SU-DHL-6 (cell line): ENCODE data around the gene SNX13.

Experiments used
- H2AFZ ChIP-seq: fragments of 200-600 bp; sonication (generic); 2 replicates; pipeline ENCODE4 v1.6.1; 2014; ENCODE audit warnings: low read depth, mild to moderate bottlenecking, moderate library complexity, mixed read lengths, antibody characterized with exemption, low read length; ENCODE audit not compliant: severe bottlenecking
- H3F3A ChIP-seq: fragments of 200-600 bp; shearing (Covaris generic); 2 replicates; pipeline ENCODE4 v1.6.0; 2016; ENCODE audit warnings: antibody characterized with exemption, mild to moderate bottlenecking; ENCODE audit not compliant: insufficient read depth
- H3K27ac ChIP-seq: fragments of 200-600 bp; sonication (generic); 2 replicates; pipeline ENCODE4 v1.5.1; 2016; ENCODE audit warnings: low read depth, mild to moderate bottlenecking, low read length, moderate library complexity, mixed read lengths
- H3K27me3 ChIP-seq: fragments of 200-600 bp; sonication (generic), shearing (Covaris generic); 2 replicates; pipeline ENCODE4 v1.6.0; 2014; ENCODE audit warnings: mild to moderate bottlenecking, low read length
- H3K36me3 ChIP-seq: fragments of 200-600 bp; sonication (generic); 2 replicates; pipeline ENCODE4 v1.6.1; 2014; ENCODE audit warnings: mild to moderate bottlenecking, low read length, mixed read lengths
- H3K4me2 ChIP-seq: fragments of 300-600, 200-600 bp; shearing (Covaris generic), sonication (generic); 2 replicates; pipeline ENCODE4 v1.6.0; 2014; ENCODE audit warnings: low read length, low read depth, mild to moderate bottlenecking; ENCODE audit not compliant: poor library complexity, severe bottlenecking
- H3K4me3 ChIP-seq: fragments of 200-600 bp; sonication (generic); 2 replicates; pipeline ENCODE4 v1.5.1; 2014; ENCODE audit warnings: antibody characterized with exemption, low read length, mild to moderate bottlenecking, mixed read lengths; ENCODE audit not compliant: insufficient read depth, poor library complexity, severe bottlenecking
- H3K79me2 ChIP-seq: fragments of 200-600 bp; sonication (generic); 2 replicates; pipeline ENCODE4 v1.6.1; 2014; ENCODE audit warnings: mild to moderate bottlenecking, low read length, moderate library complexity; ENCODE audit not compliant: insufficient read depth
- H3K9ac ChIP-seq: fragments of 200-600 bp; sonication (generic); 2 replicates; pipeline ENCODE4 v1.7.0; 2014; ENCODE audit warnings: mild to moderate bottlenecking, low read length
- H3K9me2 ChIP-seq: fragments of 200-600 bp; sonication (generic); replicated peaks from 2 replicates; pipeline ENCODE4 v1.6.1; 2014; ENCODE audit warnings: low read length; ENCODE audit not compliant: insufficient read depth
- H3K9me3 ChIP-seq: fragments of 200-600 bp; sonication (generic); 2 replicates; pipeline ENCODE4 v1.6.1; 2014; ENCODE audit warnings: low read length, mixed read lengths; ENCODE audit not compliant: insufficient read depth
- H4K20me1 ChIP-seq: fragments of 200-600 bp; sonication (generic); 2 replicates; pipeline ENCODE4 v1.6.1; 2014; ENCODE audit warnings: low read depth, mild to moderate bottlenecking, antibody characterized with exemption, low read length, moderate library complexity, mixed read lengths
- EZH2phosphoT487 ChIP-seq: fragments of 200-600 bp; sonication (generic), shearing (Covaris generic); conservative IDR thresholded peaks from 2 replicates; pipeline ENCODE4 v1.6.1; 2018; ENCODE audit warnings: mild to moderate bottlenecking, antibody characterized with exemption, low read length, moderate library complexity, mixed read lengths
- TF ChIP-seq, protein P1 (sequence below): fragments of 200-600 bp; sonication (generic); IDR thresholded peaks from one replicate; pipeline ENCODE4 v1.5.1; 2017; ENCODE audit warnings: antibody characterized with exemption, mild to moderate bottlenecking, low read length, moderate library complexity; ENCODE audit not compliant: insufficient read depth, poor library complexity, severe bottlenecking

SNX13 gene

DNA sequence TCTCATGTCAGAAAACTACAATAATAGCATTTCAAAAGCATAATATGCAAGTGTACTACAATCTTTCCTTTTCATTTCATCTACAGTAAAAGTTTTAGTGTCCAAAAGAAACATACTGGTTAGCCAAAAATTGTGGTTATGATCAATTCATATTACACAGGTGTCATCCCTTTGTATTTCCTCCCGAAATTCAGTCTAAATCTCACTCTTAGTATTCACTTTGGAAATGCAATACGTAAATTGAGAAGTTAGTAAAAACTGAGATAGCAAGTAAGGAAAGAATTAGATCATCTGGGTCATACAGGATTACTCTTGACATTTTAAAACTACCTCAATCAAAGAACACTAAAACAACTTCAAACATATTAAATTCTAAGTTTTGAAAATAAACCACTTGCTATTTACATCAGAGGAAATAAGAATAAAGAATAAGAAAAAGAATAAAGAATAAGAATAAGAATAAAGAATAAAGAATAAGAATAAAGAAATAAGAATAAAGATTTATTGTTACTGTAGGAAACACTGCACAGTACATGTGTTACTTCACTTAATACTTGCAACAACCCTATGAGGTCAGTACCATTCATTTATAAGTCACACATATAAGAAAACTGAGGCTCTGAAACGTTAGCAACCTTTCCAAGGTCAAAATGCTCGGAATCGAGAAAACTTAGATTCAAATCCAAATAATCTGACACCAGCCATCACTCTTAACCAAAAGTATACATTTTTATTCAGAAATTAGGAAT lies 10.5 kb downstream of the SNX13 start:
- H3K9me3 ChIP-seq: no peaks in the 10 kb centered on the region
- peaks cover 57% of the 10 kb centered on the region for H4K20me1 ChIP-seq
- no peak overlapping the region for H3K4me2 ChIP-seq
- H3K27me3 ChIP-seq: no peaks in the 10 kb centered on the region
- no peak overlapping the region for H3K4me3 ChIP-seq
- no peak overlapping the region for H2AFZ ChIP-seq
- no peaks in the 10 kb centered on the region for H3K9me2 ChIP-seq
- no peak overlapping the region for H3K27ac ChIP-seq
- no peak for TF ChIP-seq EZH2phosphoT487
- TF ChIP-seq, protein P1, sequence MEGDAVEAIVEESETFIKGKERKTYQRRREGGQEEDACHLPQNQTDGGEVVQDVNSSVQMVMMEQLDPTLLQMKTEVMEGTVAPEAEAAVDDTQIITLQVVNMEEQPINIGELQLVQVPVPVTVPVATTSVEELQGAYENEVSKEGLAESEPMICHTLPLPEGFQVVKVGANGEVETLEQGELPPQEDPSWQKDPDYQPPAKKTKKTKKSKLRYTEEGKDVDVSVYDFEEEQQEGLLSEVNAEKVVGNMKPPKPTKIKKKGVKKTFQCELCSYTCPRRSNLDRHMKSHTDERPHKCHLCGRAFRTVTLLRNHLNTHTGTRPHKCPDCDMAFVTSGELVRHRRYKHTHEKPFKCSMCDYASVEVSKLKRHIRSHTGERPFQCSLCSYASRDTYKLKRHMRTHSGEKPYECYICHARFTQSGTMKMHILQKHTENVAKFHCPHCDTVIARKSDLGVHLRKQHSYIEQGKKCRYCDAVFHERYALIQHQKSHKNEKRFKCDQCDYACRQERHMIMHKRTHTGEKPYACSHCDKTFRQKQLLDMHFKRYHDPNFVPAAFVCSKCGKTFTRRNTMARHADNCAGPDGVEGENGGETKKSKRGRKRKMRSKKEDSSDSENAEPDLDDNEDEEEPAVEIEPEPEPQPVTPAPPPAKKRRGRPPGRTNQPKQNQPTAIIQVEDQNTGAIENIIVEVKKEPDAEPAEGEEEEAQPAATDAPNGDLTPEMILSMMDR: no peak
- H3K36me3 ChIP-seq: no peaks in the 10 kb centered on the region
- H3K9ac ChIP-seq: no peak overlapping the region
- H3K79me2 ChIP-seq: peaks cover 57% of the 10 kb centered on the region
- H3F3A ChIP-seq: no peaks in the 10 kb centered on the region

DNA sequence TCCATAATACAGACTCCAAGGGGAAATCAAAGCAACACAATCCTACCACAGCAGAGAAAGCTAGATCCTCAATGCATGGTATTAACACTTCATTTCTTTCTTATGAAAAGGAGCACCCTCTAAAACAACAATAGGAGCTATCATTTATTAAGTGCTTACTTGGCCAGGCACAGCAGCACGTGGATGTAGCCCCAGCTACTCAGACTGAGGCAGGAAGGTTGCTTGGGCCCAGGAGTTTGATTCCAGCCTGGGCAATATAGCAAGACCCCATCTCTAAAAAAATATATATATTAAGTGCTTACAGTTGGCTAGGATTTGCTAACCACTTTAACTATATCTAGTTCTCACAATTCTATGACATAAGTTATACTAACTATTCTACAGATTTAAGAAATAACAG lies 12.2 kb downstream of the SNX13 start:
- Histone ChIP-seq H3K36me3 (no peaks in the 10 kb centered on the region), H3K9me2 (no peaks in the 10 kb centered on the region), H3K9me3 (no peaks in the 10 kb centered on the region), H3K27ac (no peak overlapping the region), H3K27me3 (no peaks in the 10 kb centered on the region), H3K9ac (no peak overlapping the region), H3K4me2 (no peak overlapping the region), H2AFZ (no peak overlapping the region), H4K20me1 (peaks cover 71% of the 10 kb centered on the region), H3K79me2 (peaks cover 51% of the 10 kb centered on the region), H3K4me3 (no peak overlapping the region), H3F3A (no peaks in the 10 kb centered on the region)
- TF ChIP-seq, protein P1: no peak
- TF ChIP-seq EZH2phosphoT487: no peak

DNA sequence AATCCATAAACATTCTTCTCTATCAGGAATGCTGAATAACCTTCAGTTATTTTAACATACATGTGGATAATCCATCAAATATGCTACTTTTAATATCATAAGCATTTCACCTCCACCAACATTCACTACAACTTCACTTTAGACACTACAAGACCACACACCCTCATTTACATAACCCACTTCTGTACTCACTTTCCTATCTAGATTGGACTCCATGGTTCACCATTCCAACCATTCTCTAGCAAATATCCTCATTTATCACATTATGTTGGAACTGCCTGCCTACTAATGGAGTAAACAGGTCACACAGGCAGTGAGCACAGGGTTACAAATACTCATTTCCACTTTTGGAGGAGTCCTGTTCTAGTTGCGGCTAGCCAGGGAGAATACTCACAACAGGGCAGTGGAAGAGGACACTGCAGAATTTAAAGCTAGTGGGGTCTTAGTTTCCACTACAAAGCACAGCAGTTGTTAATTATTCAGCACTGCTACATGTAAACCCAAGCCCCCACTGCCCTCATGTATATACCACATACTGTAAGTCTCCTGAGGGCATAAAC lies 18.4 kb downstream of the SNX13 start:
- H3K9me2 ChIP-seq: no peaks in the 10 kb centered on the region
- H3K4me2 ChIP-seq: no peak overlapping the region
- H3K4me3 ChIP-seq: no peak overlapping the region
- H3K9me3 ChIP-seq: no peaks in the 10 kb centered on the region
- H3K27me3 ChIP-seq: no peaks in the 10 kb centered on the region
- no peak overlapping the region for H3K27ac ChIP-seq
- TF ChIP-seq, protein P1: no peak
- H3K9ac ChIP-seq: no peak overlapping the region
- H3F3A ChIP-seq: no peaks in the 10 kb centered on the region
- H3K36me3 ChIP-seq: no peaks in the 10 kb centered on the region
- peaks cover 34% of the 10 kb centered on the region for H3K79me2 ChIP-seq
- H2AFZ ChIP-seq: no peak overlapping the region
- peaks cover 38% of the 10 kb centered on the region for H4K20me1 ChIP-seq
